Kidney epithelial cell (primary cell): Measurements from ENCODE around the gene SASH1. TPM values are rescaled to one million over a fixed set of nuclear protein-coding genes. Genes with fewer than 3 reads are reported as not detected.
"Not testable (repeated sequence)": the region's sequence is repeated elsewhere in the genome, so short reads cannot be mapped to it uniquely, and the experiment has no call there.

Source experiments
- DNase-seq: peaks from one replicate; pipeline ENCODE4 v3.0.0-alpha.2; 2010; ENCODE audit warnings: low read depth
- H3K27me3 ChIP-seq: 2 replicates; pipeline ENCODE4 v1.6.0; 2011; ENCODE audit warnings: low read length; ENCODE audit not compliant: control insufficient read depth, insufficient read depth
- H3K36me3 ChIP-seq: 2 replicates; pipeline ENCODE4 v1.5.1; 2011; ENCODE audit warnings: low read length; ENCODE audit not compliant: control insufficient read depth, insufficient read depth
- H3K4me3 ChIP-seq: 2 replicates; pipeline ENCODE4 v1.5.1; 2011; ENCODE audit warnings: low read depth, mild to moderate bottlenecking, control low read depth, low read length
- total RNA-seq: library from RNA; depleted of rRNA; stranded (reverse); fragments of >200 nt; gene quantifications from 2 replicates; pipeline ENCODE4 v1.2.3, GENCODE V29; 2015
- TF ChIP-seq, protein P1 (sequence below): IDR thresholded peaks from 2 replicates; pipeline ENCODE4 v1.5.1; 2011; ENCODE audit warnings: mild to moderate bottlenecking, moderate library complexity, low read length, control low read depth, inconsistent platforms; ENCODE audit not compliant: insufficient read depth, poor library complexity, severe bottlenecking

Gene SASH1
- total RNA-seq, 1 donor from 2014 or later = 13.8 TPM

DNA sequence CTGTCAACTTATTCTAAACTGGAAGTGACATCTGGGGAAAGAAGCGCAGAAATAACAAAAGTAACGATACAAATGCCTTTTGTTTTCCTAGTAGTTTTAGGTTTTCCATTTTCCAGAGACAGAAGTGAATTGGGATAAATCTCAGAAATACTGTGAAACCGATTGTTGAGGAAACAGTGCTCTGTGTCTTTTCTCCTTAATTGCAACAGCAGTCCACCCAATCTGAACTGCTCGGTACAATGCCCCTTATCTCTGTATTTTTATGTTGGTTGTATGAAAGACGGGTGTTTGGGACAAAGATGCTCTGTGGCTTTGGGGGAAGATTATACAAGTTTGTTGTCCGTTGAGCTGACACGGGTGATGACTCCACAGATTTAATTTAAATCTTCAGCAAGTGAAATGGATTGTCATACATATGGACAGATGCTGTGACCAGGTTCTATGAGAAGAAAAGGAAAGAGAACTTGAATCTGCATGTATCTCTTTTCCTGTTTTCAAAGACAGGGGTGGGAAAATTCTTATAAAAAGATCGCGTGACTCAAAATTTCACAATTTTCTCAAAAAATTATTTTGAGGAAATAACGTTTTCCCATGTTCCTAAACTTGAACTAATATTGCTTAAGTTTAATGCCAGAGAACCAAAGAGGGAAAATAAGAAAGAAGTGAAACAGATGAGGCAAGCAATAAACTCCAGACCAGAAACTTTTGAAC is 41.2 kb downstream of the SASH1 start:
- H3K4me3 ChIP-seq = no peak overlapping the region
- no peaks in the 10 kb centered on the region for H3K27me3 ChIP-seq
- no peaks in the 10 kb centered on the region for H3K36me3 ChIP-seq
- no peak for DNase-seq
- TF ChIP-seq, protein P1, sequence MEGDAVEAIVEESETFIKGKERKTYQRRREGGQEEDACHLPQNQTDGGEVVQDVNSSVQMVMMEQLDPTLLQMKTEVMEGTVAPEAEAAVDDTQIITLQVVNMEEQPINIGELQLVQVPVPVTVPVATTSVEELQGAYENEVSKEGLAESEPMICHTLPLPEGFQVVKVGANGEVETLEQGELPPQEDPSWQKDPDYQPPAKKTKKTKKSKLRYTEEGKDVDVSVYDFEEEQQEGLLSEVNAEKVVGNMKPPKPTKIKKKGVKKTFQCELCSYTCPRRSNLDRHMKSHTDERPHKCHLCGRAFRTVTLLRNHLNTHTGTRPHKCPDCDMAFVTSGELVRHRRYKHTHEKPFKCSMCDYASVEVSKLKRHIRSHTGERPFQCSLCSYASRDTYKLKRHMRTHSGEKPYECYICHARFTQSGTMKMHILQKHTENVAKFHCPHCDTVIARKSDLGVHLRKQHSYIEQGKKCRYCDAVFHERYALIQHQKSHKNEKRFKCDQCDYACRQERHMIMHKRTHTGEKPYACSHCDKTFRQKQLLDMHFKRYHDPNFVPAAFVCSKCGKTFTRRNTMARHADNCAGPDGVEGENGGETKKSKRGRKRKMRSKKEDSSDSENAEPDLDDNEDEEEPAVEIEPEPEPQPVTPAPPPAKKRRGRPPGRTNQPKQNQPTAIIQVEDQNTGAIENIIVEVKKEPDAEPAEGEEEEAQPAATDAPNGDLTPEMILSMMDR = no peak

DNA sequence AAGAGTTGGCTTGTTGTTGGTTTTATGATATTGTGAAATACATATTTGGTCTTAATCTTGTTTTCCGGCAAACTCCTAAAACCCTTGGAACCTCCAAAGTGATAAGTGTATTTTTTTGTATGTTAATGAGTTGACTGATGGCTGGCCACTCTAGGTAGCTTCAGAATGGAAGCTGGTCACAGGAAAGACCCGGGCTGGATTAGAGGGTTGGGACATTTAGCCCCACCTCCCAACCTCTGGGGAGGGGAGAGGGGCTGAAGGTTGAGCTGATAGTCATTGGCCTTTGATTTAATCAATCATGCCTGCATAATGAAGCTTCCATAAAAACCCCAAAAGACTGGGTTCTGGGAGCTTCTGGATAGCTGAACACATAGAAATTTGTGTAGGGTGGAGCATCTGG is 42.7 kb downstream of the SASH1 start:
- TF ChIP-seq, protein P1 = no peak

DNA sequence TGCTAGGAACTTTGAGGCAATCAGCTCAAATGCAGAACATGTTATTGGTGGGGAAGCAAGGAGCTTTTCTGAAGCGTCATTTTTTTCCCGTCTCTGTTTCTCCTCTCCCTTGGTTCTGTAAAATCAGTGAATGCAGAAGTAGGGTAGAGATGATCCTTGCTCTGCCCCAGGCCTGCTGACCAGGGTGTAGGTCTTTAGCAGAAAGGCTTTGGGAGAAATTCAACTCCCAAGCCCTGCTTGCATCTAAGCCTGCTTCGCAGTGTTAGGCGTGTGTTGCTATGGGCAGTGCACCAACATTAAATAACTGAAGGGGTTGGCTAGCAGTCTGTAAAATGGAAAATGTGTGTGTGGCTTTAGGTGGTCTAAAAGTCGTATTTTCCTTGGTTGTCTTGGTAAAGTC is 45.9 kb downstream of the SASH1 start:
- Histone ChIP-seq H3K27me3 (no peaks in the 10 kb centered on the region), H3K4me3 (no peak overlapping the region), H3K36me3 (no peaks in the 10 kb centered on the region)
- TF ChIP-seq, protein P1 = no peak
- DNase-seq = no peak

More for the DNA sequence above, 42.7 kb downstream of the SASH1 start:
- no peaks in the 10 kb centered on the region for H3K36me3 ChIP-seq
- no peak for DNase-seq
- H3K27me3 ChIP-seq = no peaks in the 10 kb centered on the region
- H3K4me3 ChIP-seq = no peak overlapping the region

DNA sequence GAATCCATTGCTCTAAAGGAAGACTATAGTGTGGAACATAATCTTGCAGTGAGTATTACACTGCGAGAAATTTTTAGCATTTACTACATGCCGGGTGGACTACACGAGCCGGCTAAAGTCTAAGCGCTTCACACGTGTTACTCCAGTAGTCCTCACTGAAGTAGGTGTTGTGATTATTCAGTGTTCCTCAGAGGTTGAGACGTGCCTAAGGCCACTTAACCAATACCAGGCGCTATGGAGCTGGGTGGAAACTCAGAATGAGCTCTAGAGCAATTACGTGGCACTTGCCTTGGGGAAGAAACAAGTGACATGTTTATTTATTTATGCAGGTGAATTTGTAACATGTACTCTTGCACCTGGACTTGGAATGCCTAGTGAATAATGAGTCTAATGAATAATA is 46.4 kb downstream of the SASH1 start:
- TF ChIP-seq, protein P1 = no peak
- H3K36me3 ChIP-seq = no peaks in the 10 kb centered on the region
- no peak overlapping the region for H3K4me3 ChIP-seq
- H3K27me3 ChIP-seq = no peaks in the 10 kb centered on the region
- no peak for DNase-seq

DNA sequence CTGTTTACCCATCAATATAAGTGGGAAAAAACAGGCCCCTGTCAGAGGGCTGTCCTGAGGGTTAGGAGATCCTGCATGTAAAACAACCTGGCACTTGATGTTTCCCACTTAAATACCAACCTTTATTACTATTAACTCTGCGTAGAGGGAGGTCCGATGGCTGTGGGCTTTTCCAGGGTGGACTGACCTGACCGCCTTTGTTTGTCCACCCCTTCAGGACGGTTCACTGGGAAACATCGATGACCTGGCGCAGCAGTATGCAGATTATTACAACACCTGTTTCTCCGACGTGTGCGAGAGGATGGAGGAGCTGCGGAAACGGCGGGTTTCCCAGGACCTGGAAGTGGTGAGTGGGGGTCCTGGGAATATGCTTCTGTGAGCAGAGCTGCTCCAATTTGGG is 47.3 kb downstream of the SASH1 start:
- no peak for DNase-seq
- Histone ChIP-seq H3K36me3 (no peaks in the 10 kb centered on the region), H3K4me3 (no peak overlapping the region), H3K27me3 (no peaks in the 10 kb centered on the region)
- TF ChIP-seq, protein P1 = no peak

DNA sequence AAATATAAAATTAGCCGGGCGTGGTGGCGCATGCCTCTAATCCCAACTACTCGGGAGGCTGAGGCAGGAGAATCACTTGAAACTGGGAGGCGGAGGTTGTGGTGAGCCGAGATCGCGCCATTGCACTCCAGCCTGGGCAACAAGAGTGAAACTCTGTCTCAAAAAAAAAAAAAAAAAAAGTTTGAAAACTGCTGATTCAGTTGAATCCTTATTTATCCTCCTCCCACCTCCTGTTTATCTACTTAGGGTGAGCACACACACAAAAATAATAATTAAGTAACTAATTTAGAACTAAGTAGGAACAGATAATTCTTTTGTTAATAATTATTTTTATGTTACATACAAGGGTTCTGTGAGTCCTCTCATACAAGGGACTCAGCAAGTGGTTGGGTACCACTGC is 49.5 kb downstream of the SASH1 start:
- not testable (repeated sequence) for H3K27me3 ChIP-seq, H3K4me3 ChIP-seq, H3K36me3 ChIP-seq, DNase-seq
